ENCODE results near the gene EML6. TPM values are rescaled to one million over a fixed set of nuclear protein-coding genes. Genes with fewer than 3 reads are reported as not detected.

The EML6 gene
- total and polyA plus RNA-seq, 2 of the 8 experiments (the other 6 are each of a cell fraction or from before 2014, with no cell fraction given) = 1.2 to 1.6 TPM

DNA sequence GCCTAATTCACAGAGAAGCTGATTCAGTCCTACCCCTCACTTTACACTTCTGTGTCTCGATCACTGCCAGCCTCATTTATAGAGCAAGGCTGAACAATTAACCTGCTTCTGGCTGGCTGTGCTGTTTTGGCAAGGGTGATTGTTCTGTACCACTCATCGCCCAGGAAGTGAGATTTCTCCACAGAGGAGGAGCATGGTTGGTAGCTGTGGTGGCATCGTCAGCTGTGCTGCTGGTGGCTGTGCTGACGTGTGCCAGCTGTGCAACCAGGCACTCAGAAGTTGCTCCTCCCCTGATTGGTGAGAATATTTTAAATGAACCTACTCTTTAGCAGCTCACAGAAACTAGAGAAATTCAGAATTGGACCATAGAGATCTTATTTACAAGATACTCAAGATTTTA is 158.3 kb downstream of the EML6 start:
- Histone ChIP-seq H3K18ac (ENCODE audit: extremely low read depth, low read length) (no peak overlapping the region), H4K5ac (ENCODE audit: insufficient read length, low read depth, low read length) (no peak overlapping the region), H3K4me3 (ENCODE audit: extremely low read depth in 1 of 4, insufficient read depth in 2 of 4, low read depth in 3 of 4, low read length in 4 of 4) (no peak overlapping the region), H3K79me1 (ENCODE audit: low read depth, low read length) (no peaks in the 10 kb centered on the region), H2AK5ac (ENCODE audit: low read depth, low read length) (no peak overlapping the region), H4K20me1 (replicated peaks in 1 of 2; ENCODE audit: control insufficient read depth in 1 of 2, insufficient read depth in 2 of 2, low read length in 2 of 2) (no peaks in the 10 kb centered on the region), H3K4me2 (ENCODE audit: insufficient read depth in 1 of 2, low read depth in 2 of 2, low read length in 2 of 2) (no peak overlapping the region), H3K79me2 (ENCODE audit: control insufficient read depth in 1 of 2, insufficient read depth in 2 of 2, low read length in 2 of 2) (no peaks in the 10 kb centered on the region), H2BK5ac (ENCODE audit: low read depth, low read length) (no peak overlapping the region), H2BK20ac (ENCODE audit: low read length) (no peak overlapping the region), H4K8ac (ENCODE audit: extremely low read depth, insufficient read depth, low read length) (no peak overlapping the region), H3K4me1 (replicated peaks in 1 of 4; ENCODE audit: control insufficient read depth in 3 of 4, insufficient read depth in 4 of 4, low read length in 3 of 4) (no peaks in the 10 kb centered on the region), H2BK12ac (ENCODE audit: low read depth, low read length) (no peak overlapping the region), H3K9me3 (ENCODE audit: insufficient read depth in 2 of 2, low read depth in 1 of 2, low read length in 1 of 2) (no peaks in the 10 kb centered on the region), H3K36me3 (ENCODE audit: control insufficient read depth in 2 of 4, insufficient read depth in 4 of 4, low read length in 3 of 4) (no peaks in the 10 kb centered on the region), H2BK120ac (replicated peaks; ENCODE audit: low read depth, low read length) (no peak overlapping the region), H4K91ac (replicated peaks; ENCODE audit: insufficient read length, low read length) (no peak overlapping the region), H2BK15ac (ENCODE audit: low read length) (no peak overlapping the region), H3K23ac (ENCODE audit: insufficient read length) (no peak overlapping the region), H3K27me3 (replicated peaks in 1 of 4; ENCODE audit: control insufficient read depth in 3 of 4, extremely low read depth in 1 of 4, insufficient read depth in 3 of 4, low read length in 3 of 4) (no peaks in the 10 kb centered on the region), H3K23me2 (ENCODE audit: low read depth, low read length) (no peaks in the 10 kb centered on the region), H2AFZ (ENCODE audit: low read length) (no peak overlapping the region), H3K27ac (ENCODE audit: low read depth, low read length) (no peak overlapping the region), H3K56ac (replicated peaks; ENCODE audit: insufficient read length, low read depth, low read length) (no peak overlapping the region), H3K14ac (ENCODE audit: insufficient read length) (no peak overlapping the region), H3K9ac (replicated peaks in 1 of 4; ENCODE audit: extremely low read depth in 1 of 4, low read depth in 3 of 4, low read length in 3 of 4) (no peak overlapping the region), H3K4ac (replicated peaks; ENCODE audit: insufficient read length, low read depth, low read length) (no peak overlapping the region)
- POLR2A ChIA-PET (ENCODE audit: partially characterized antibody) = no interaction called here
- CTCF ChIA-PET (ENCODE audit: partially characterized antibody) = interaction anchor here (0.6 to 1.8 kb wide), 7 partner anchors 13 to 293 kb away, joined by 3 to 5 read pairs (median 4); no protein-coding TSS in a partner anchor
- FAIRE-seq = no peak
- DNase-seq (ENCODE audit: low read depth in 1 of 2, low spot score in 2 of 2) = no peak
- WGBS, 2 experiments (ENCODE audit: extremely low coverage in 1 of 2, insufficient coverage in 1 of 2, insufficient read length in 1 of 2, insufficient replicate concordance in 2 of 2, low coverage in 1 of 2, low lambda C conversion rate in 2 of 2, missing lambda C conversion rate in 1 of 2) = 92% methylated on average over 4 of the region's 4 CpGs; no CpG with 5 or more reads in 1 of the 2 experiments
- TF ChIP-seq, protein P1, sequence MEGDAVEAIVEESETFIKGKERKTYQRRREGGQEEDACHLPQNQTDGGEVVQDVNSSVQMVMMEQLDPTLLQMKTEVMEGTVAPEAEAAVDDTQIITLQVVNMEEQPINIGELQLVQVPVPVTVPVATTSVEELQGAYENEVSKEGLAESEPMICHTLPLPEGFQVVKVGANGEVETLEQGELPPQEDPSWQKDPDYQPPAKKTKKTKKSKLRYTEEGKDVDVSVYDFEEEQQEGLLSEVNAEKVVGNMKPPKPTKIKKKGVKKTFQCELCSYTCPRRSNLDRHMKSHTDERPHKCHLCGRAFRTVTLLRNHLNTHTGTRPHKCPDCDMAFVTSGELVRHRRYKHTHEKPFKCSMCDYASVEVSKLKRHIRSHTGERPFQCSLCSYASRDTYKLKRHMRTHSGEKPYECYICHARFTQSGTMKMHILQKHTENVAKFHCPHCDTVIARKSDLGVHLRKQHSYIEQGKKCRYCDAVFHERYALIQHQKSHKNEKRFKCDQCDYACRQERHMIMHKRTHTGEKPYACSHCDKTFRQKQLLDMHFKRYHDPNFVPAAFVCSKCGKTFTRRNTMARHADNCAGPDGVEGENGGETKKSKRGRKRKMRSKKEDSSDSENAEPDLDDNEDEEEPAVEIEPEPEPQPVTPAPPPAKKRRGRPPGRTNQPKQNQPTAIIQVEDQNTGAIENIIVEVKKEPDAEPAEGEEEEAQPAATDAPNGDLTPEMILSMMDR (IDR thresholded peaks at IDR 0.05; ENCODE audit: control extremely low read depth in 1 of 3, insufficient read depth in 1 of 3, low read depth in 1 of 3, low read length in 3 of 3) = no peak
- TF ChIP-seq, protein P2, sequence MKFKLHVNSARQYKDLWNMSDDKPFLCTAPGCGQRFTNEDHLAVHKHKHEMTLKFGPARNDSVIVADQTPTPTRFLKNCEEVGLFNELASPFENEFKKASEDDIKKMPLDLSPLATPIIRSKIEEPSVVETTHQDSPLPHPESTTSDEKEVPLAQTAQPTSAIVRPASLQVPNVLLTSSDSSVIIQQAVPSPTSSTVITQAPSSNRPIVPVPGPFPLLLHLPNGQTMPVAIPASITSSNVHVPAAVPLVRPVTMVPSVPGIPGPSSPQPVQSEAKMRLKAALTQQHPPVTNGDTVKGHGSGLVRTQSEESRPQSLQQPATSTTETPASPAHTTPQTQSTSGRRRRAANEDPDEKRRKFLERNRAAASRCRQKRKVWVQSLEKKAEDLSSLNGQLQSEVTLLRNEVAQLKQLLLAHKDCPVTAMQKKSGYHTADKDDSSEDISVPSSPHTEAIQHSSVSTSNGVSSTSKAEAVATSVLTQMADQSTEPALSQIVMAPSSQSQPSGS (IDR thresholded peaks at IDR 0.05; ENCODE audit: low read length) = no peak
- no peak for TF ChIP-seq CHD1 (IDR thresholded peaks at IDR 0.05; ENCODE audit: low read depth, low read length)
- no peak for TF ChIP-seq RAD21 (IDR thresholded peaks at IDR 0.05 in 1 of 2, conservative IDR thresholded peaks at IDR 0.05 in 1 of 2; ENCODE audit: low read depth in 2 of 2, low read length in 2 of 2)
